SK-N-SH (cell line): ENCODE data around the gene ABCA1.

Experiments used
- POLR2AphosphoS5 ChIP-seq: IDR thresholded peaks from 2 replicates; pipeline ENCODE4 v1.6.1; 2012; ENCODE audit warnings: low read depth, low read length
- TCF12 ChIP-seq: IDR thresholded peaks from 2 replicates; pipeline ENCODE4 v1.4.0; 2012

DNA sequence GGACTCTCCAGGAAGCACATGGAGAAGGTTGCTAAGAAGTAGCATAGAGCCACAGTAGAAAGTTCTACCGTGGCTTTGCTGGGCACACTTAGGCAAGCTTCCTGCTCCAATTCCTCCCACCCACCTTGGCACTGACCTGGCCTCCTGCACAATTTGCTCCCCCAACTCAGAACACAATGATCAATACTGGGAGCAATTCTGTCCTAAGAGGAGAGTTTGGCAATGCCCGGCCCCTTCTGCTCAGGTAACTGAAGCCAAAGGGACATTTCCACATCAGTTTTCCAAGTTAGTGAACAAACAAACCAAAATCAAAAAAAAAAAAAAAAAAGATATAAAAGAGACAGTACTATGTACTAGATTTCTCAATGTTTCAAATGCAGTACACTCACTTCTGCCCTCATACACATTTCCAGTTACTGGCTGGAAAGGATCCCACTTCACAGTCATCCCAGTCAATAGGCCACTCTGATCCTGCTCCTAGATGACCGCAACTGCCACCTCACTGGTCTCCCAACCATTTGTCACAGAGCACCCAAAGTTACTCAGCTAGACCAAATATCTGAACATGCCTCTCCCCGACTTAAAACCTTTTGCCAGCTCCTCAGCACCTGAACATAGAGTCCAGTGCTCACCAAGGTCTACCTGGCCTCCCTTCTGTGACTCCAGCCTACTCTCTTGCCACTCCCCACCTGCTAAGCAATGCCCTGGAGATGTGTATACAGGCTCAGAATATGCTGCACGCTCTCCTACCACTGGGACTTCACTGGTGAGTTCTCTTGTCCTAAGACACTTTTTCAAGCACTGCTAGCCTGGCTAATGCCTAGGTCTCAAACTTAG is 21.3 kb downstream of the ABCA1 start:
- TF ChIP-seq POLR2AphosphoS5 = no peak
- no peak for TF ChIP-seq TCF12
